Sciatic nerve (tissue), 2 donors: ENCODE data around the gene EIF4E2. TPM values are rescaled to one million over a fixed set of nuclear protein-coding genes. Genes with fewer than 3 reads are reported as not detected.
"Not testable (repeated sequence)": the region's sequence is repeated elsewhere in the genome, so short reads cannot be mapped to it uniquely, and the experiment has no call there.

Experiments
- ATAC-seq: fragments of 200-7000 bp; cut with Tn5 transposase; one replicate; pipeline ENCODE4 v1.9.1; 2020; ENCODE audit warnings: mild to moderate bottlenecking, moderate library complexity
- DNase-seq: peaks from one replicate; pipeline ENCODE4 v3.0.0-alpha.2; 2020; ENCODE audit warnings: low spot score
- intact Hi-C: fragments of 100-400 bp; cut with DNase I; formaldehyde crosslinking; loops from one replicate; pipeline ENCODE4 v1.14.2; 2022
- total RNA-seq: library from RNA; stranded (reverse); fragmentation: NEBNext Ultra II Directional; extraction: Animal tissue kit (Norgen Biotek cat#: 25700); gene quantifications from one replicate; pipeline ENCODE4 v1.2.1, GENCODE V29; 2021
- donor health status: DM: no; HTN: no; CAD: no.
- donor health status: DM: no; HTN: no; CAD: no.

Gene EIF4E2
- total RNA-seq, 1 donor from 2014 or later = 41.0 TPM

DNA sequence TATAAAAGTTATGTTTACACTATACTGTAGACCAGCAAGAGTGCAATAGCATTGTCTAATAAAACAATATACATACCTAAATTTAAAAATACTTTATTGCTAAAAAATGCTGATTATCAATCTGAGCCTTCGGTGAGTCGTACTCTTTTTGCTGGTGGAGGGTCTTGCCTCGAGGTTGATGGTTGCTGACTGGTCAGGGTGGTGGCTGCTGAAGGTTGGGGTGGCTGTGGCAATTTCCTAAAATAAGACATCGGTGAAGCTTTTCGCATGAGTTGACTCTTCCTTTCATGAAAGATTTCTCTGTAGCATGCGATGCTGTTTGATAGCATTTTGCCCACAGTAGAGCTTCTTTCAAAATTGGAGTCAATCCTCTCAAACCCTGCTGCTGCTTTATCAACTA, 2.5 kb upstream of the EIF4E2 start:
- intact Hi-C loops = no loop called here
- ATAC-seq (no peak), DNase-seq (no peak)

DNA sequence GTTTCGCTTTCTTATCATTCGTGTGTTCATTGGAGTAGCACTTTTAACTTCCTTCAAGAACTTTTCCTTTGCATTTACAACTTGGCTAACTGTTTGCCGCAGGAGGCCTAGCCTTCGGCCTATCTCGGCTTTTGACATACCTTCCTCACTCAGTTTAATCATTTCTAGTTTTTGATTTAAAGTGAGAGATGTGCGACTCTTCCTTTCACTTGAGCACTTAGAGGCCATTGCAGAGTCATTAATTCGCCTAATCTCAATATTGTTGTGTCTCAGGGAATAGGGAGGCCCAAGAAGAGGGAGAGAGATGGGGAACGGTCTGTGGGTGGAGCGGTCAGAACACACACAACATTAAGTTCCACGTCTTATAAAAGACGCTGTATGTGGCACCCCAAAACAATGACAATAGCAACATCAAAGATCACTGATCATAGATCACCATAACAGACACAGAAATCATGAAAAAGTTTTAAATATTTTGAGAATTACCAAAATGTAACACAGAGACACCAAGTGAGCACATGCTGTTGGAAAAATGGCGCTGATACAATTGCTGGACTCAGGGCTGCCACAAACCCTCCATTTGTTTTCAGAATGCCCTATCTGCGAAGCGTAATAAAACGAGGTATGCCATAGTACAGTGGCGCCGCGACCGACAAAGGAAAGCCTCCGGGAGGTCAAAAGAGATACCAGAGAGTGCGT, 685 bp upstream of the EIF4E2 start:
- intact Hi-C loops = no loop called here
- DNase-seq (no peak), ATAC-seq (no peak)

DNA sequence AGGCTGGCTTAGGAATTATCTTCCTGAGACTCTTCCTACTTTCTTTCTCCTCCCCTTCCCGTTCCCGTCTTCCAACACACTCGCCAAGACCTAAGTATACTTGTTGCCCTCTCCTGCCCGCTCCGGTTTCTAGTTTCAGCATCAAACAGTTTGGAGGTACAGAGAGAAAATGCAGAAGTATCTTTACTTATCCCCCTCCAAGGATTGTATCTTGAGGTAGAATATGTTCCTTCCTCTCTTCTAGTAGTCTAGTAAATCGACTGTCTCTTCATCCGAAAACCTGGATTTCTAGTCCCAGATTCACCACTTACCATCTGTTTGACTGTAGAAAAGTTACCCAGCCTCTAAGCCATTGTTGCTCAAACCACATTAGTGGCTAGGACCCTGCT, 755 bp downstream of the EIF4E2 start:
- no peak for DNase-seq
- ATAC-seq = no peak
- intact Hi-C loops = no loop called here

DNA sequence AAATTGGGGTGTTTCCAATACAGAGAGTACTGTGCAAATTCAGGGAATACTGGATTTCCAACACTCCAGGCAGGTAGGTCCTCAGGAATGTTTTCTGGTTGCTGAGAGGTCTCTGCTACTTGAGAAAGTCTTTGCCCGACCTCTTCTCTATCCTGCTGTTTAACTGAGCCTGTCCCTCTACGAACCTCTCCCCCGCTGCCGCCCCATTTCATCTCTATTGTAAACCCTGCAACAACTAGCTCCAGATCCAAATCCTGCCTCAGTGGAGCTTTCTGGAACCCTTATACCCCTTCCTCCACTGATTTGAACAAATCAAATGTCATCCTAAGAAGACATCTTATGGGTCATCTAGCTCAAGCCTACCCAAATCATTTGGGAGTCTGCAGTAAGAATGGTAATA, 1.3 kb downstream of the EIF4E2 start:
- ATAC-seq (no peak), DNase-seq (no peak)
- intact Hi-C loops = no loop called here

DNA sequence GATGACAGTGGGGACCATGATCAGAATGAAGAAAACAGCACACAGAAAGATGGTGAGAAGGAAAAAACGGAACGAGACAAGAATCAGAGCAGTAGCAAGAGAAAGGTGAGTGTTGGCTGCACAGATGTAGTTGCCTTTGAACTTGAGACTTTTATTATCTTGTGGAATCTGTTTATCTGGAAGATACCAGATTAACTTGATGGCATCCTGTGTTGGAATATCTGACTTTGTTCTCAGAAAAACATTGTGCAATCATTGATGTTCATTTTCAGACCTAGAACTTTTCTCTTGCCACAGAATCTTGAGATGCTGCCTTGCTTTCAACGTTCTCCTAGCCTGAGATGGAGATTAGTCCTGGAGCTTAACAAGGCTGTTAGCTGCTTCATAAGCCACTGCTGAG, 5.9 kb downstream of the EIF4E2 start:
- ATAC-seq (no peak), DNase-seq (no peak)
- intact Hi-C loops = no loop called here

DNA sequence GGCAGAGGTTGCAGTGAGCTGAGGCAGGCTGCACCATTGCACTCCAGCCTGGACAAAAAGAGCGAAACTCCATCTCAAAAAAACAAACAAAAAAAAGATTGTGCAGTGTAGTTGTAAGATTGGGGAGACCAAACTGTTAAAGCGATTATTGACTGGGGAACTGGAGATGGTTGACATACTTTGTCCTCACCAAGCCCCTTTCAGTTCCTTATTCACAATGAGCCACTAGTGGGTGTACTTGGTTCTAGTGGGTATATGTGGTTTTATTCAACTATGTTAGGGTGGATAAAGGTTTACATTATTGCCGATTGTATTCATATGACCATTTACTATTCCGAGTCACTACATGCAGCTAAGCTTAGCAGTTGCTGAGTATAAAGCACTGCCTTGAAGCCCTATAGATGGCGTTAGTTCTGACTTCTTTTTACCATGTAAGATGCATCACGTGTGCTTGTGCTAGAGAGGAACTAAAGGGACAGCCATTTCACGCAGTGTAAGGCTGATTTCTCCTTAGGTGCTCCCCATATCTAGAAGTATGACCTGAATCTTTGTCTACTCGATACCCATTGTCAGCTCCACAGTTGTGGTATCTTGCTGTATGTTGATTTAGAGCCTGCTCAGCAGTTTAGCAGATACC, 12.1 kb downstream of the EIF4E2 start:
- ATAC-seq = no peak
- intact Hi-C loops = no loop called here

DNA sequence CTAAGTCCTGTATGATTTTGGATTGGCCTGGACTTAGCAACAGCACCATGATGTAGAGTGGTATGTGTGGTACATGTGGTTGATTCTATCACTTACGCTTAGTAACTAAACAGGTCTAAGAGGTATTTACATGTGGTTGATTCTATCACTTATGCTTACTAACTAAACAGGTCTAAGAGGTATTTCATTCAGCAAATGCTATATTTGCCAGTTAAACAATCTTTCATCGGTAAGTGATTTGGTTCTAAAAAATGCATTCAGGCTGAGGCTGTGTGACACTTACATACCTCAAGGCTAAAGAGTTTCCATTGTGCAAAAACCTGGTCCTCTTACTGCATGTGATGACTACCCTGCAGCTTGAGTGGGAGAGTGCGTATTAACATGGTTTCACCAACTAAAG, 13.1 kb downstream of the EIF4E2 start:
- no peak for DNase-seq
- ATAC-seq = no peak
- intact Hi-C loops = no loop called here

More for the DNA sequence above, 12.1 kb downstream of the EIF4E2 start:
- no peak for DNase-seq

DNA sequence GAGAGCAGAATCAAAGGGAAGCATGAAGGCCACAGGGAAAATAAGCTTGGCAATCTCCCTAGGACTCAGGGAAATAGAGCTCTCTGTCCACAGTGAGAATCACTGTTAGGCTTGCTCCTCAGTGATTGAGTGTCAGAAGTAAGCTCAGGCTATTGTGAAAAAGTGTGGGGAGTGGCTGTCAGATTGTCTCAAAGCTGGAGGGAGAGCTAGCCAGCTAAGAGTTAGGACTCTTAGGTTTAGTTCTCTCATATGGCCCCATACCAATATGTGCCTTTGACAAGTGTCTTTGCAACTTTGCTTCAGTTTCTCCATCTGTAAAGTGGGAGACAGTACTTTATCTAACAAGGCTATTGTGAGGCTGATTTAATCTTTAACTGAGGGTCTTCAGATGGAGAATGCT, 17.2 kb downstream of the EIF4E2 start:
- intact Hi-C loops = no loop called here
- ATAC-seq = no peak
- DNase-seq = no peak

DNA sequence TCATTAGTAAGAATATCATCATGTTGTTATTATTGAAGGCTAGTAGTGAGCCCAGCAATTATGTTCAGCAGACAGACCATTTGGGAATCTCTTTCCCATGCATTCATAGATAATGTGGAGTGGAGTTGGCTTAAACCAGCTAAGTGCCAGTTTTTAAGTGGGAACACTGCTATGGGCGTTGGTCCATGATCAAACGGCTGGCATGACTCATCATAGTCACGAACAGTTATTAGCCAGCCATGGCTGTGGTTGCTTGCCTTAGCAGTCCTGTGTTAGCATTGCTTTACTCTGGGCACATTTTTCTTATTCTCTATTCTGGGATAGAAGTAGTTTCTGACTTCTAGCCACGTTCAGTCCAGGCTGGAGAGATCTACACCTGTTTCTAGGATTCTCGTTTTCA, 17.7 kb downstream of the EIF4E2 start:
- no peak for DNase-seq
- no peak for ATAC-seq
- intact Hi-C loops = no loop called here

DNA sequence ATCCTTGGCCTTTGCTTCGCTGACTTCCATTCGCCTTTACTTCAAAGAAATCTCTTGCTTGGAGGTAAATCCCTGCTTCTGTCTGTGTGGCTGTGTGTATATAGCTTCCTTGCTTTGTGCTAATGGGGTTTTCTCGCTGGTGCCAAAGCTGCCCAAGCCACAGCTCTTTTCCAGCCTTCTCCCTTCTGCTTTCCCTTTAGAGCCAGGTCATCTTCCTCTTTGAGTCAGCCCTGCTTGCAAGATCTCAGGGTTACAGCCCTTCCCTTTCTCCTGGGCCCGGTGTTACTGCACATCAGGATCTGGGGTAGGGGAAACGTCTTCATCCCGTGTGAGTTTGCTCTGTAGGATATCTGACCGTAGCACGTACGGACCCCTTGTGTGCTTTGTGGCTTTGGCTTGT, 19.1 kb downstream of the EIF4E2 start:
- DNase-seq (no peak), ATAC-seq (no peak)
- intact Hi-C loops = no loop called here

DNA sequence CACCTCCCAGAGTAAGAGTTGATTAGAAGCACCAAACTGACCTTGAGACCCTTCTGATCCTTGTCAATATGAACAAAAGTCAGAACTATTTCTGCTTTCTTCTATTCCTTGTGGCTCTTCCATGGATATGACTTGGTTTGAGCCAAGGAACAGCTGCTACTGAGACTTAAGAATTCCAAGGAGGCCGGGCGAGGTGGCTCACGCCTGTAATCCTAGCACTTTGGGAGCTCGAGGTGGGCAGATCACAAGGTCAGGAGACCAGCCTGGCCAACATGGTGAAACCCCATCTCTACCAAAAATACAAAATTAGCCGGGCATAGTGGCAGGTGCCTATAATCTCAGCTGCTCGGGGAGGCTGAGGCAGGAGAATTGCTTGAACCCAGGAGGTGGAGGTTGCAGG, 20.0 kb downstream of the EIF4E2 start:
- intact Hi-C loops = loop anchor here (5.0 kb wide), 1 partner anchor 402 kb away; no protein-coding TSS in a partner anchor
- not testable (repeated sequence) for DNase-seq, ATAC-seq

DNA sequence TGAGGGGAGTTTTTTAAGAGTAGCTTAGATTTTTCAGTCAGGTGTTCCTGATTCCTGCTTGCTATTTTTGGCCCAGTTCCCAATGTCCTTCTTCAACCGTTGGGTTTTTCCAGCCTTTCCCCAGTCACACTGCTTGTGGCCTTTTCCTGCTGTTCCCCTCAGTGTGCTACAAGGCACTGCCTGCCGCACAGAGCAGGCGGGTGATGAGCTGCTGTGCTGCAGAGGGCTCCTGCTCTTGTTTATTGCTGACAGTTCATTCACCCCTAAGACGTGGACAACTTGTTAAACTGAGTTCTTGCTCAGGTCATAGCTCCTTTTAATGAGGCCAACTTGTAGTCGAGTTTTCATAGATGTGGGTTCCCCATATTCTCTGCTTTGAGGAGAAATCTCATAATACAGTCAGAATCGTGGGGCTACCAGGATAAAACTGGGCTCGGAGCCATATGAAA, 20.6 kb downstream of the EIF4E2 start:
- no peak for ATAC-seq
- no peak for DNase-seq
- intact Hi-C loops = loop anchor here (5.0 kb wide), 1 partner anchor 401 kb away; no protein-coding TSS in a partner anchor

DNA sequence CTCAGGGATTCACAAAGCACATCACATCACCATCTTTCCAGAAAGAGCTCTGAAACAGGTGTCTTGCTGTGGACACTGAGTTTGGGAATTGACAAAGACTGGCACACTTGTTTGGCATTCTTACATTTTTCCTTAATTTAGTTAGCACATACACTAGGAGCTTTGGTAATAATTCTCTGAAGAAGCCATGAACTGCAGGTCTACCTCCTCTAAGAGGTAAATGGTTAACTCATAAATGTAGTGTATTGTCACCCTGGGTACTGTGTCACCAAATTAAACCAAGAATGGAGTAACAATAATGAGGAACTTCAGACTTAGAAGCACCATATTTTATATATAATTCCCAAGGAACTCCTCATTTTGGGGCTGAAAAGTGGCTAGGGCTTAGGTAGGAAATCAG, 22.6 kb downstream of the EIF4E2 start:
- ATAC-seq (no peak), DNase-seq (no peak)
- intact Hi-C loops = loop anchor here (5.0 kb wide), 1 partner anchor 399 kb away; no protein-coding TSS in a partner anchor

DNA sequence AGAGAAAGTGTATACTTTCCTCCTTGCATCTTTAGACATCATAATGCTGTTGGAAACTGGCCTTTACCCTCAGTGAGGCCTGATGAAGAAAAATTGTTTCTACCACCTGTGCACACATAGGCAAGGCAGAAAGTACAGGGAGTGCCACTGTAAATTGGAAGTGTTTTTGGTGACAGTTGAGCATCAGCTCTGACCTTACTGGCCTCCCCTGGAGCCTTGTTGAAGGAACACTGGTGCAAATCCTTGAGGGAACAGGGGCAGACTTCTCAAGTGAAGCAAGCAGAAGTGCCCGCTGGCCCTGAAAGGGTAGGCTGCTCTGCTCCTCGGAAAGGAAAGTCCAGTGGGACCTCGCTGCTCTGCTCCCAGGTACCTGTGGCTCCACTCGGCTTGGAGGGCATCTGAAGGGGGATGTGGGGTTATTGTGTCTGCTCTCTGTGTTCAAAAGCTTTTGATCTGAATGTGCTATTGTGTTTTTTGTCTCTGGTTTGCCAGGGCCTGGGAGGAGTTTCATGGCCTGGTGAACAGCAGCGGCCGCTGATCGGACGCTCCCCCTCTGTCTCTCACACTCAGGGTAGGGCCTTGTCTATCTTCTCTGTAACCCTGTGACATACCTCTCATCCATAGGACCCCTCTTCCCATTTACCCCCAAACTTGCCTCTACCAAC, 23.4 kb downstream of the EIF4E2 start:
- ATAC-seq = no peak
- intact Hi-C loops = loop anchor here (5.0 kb wide), 1 partner anchor 398 kb away; no protein-coding TSS in a partner anchor
- DNase-seq = no peak

DNA sequence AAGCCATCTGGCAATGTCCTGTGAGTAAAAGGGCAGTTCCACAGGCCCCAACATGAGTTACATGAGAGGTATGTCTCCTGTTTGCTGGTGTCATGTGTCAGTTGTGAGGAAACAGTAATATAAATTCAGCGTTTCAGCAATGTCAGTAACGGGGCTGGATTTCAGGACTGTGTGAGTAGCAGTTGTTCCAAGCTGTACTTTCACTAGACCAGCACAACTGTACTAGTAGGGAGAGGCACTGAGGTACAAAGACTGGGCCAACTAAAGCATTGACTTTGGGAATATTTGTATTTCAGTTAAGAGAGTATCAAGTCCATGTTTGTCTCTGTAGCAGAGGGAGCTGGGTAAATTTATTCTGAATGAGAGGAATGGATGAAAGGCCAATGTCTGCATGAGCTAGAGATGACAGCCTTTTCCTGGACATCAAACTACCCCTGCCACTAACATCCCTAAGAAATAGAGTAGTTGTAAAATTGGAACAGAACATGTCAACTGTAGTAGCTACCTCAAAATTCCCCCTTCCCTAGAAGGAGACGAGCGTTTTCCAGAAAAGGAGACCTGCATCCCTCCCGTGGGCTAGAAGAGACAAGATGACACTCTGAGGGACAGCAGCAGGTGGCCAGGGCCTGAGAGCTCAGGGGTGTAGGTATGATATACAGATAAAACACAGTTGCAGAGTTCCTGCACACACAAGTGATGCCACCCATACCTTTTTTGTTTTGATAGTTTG, 24.4 kb downstream of the EIF4E2 start:
- ATAC-seq (no peak), DNase-seq (no peak)
- intact Hi-C loops = loop anchor here (5.0 kb wide), 1 partner anchor 397 kb away; no protein-coding TSS in a partner anchor

DNA sequence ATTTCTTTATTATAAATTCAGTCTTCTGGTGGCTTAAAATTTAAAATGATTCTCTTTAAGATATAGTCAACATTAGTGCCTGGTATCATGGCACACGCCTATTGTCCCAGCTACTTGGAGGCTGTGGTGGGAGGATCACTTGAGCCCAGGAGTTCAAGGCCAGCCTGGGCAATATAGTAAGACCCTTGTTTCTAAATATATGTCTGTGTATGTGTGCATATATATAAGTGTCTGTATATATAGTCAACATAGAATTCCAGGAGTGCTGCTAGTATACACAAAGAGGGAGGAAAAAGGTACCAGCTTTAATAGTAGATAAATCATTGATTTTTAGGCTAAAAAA, 24.9 kb downstream of the EIF4E2 start:
- no peak for DNase-seq
- no peak for ATAC-seq
- intact Hi-C loops = no loop called here

DNA sequence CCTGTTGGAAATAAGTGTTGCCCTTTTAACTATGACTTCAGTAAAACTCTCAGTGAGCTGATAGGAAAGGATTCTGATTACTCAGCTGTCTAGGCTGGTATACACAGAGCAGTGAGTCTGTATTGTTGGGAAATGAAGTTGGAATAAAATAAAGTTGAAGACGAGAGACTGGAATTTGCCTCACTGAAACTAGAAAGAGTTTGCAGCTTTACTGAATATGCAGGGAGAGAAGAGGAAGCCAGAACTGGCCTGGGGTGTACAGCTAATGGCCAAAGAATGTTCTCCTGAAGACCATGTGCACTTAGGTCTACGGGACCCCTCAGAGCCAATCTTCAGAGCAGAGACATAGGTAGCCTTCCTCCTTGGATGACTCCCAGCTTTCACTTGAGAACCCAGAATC, 26.5 kb downstream of the EIF4E2 start:
- intact Hi-C loops = no loop called here
- no peak for DNase-seq
- no peak for ATAC-seq

DNA sequence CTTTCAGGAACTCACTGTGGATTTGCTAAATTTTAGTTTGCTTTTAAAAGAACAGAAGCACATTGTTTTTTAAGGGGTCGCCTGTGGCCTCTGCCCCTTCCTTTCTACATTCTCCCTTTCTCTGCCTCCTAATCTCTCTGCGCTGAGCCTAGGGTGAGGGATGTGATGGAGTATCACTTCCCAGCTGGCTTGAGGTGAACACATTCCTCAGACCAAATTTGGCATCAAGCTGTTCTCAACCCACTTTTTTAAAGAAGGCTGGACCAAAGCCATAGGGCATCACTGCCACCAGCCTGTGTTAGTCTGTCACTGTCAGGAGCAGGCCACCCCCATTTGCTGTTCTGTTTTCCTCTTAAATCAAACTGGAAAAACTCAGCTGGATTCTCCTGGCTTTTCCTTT, 27.4 kb downstream of the EIF4E2 start:
- DNase-seq = no peak
- ATAC-seq = no peak
- intact Hi-C loops = no loop called here

DNA sequence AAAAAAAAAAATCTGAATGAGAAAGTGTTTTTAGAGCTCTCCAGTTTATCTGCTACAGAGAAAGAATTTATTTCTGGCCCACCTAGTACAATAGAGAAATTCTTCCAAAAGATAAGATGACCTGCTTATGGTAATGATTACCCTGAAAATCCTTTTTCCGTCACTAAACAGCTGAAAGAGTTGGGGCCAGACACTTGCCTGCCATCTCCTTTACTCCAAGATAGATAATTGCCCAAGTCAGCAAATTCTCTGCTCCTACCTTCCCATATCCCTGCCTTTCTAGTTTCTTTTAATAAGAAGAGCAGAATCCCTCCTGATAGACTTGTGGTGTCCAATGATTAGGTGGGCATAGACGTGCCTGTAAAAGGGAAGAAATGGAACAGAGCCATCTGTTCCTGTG, 28.1 kb downstream of the EIF4E2 start:
- DNase-seq (no peak), ATAC-seq (no peak)
- intact Hi-C loops = no loop called here

DNA sequence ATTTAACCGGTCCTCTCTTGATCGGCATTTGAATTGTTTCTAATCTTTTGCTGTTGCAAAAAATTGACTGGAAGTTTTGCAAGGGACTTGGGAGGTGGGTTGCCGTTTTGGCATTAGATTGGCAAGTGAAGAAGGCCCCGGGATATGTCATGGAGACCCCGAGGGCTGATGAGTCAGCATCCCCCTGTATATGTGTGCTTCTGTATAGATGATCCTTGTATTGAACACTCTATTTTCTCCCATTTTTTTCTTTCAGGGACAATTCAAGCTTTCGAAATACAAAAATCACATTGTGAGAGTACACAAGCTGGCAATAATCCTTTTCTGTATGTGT, 30.1 kb downstream of the EIF4E2 start:
- DNase-seq (no peak), ATAC-seq (no peak)
- intact Hi-C loops = no loop called here
